Ishikawa (cell line): ENCODE data around the gene MAGI1.

ENCODE experiments used
- CEBPB ChIP-seq: IDR thresholded peaks from 2 replicates; pipeline ENCODE4 v1.6.1; 2012
- EGR1 ChIP-seq: IDR thresholded peaks from 2 replicates; pipeline ENCODE4 v1.6.1; 2012
- EP300 ChIP-seq: IDR thresholded peaks from 2 replicates; pipeline ENCODE4 v1.6.1; 2012; ENCODE audit warnings: borderline replicate concordance
- FOXM1 ChIP-seq: IDR thresholded peaks from 2 replicates; pipeline ENCODE4 v1.6.1; 2012; ENCODE audit warnings: low read depth, borderline replicate concordance
- MAX ChIP-seq: IDR thresholded peaks from 2 replicates; pipeline ENCODE4 v1.6.1; 2012
- NFIC ChIP-seq: IDR thresholded peaks from 2 replicates; pipeline ENCODE4 v1.6.1; 2012
- RAD21 ChIP-seq: IDR thresholded peaks from 2 replicates; pipeline ENCODE4 v1.6.1; 2012; ENCODE audit warnings: low read depth
- REST ChIP-seq: IDR thresholded peaks from 2 replicates; pipeline ENCODE4 v1.6.1; 2012; ENCODE audit warnings: low read depth, mild to moderate bottlenecking
- TCF12 ChIP-seq: IDR thresholded peaks from 2 replicates; pipeline ENCODE4 v1.6.1; 2012; ENCODE audit warnings: low read depth
- TEAD4 ChIP-seq: IDR thresholded peaks from 2 replicates; pipeline ENCODE4 v1.6.1; 2012
- YY1 ChIP-seq: IDR thresholded peaks from 2 replicates; pipeline ENCODE4 v1.6.1; 2012; ENCODE audit warnings: low read depth

- TF ChIP-seq YY1 (no peak), CEBPB (no peak), TEAD4 (no peak), EP300 (no peak), RAD21 (no peak), REST (no peak), FOXM1 (no peak), TCF12 (no peak), EGR1 (no peak), NFIC (no peak), MAX (no peak)
These were observed 335.7 kb downstream of the MAGI1 start for GRCh38 chr3:65703026-65703425.
